H9 (cell line): ENCODE results near the gene IL1R2. TPM values are rescaled to one million over a fixed set of nuclear protein-coding genes. Genes with fewer than 3 reads are reported as not detected.

Experiments
- DNase-seq: peaks from one replicate; pipeline ENCODE4 v3.0.0-alpha.2; 2017
- H2AFZ ChIP-seq: one replicate; pipeline ENCODE4 v1.6.1; 2013; ENCODE audit warnings: mild to moderate bottlenecking, low read length, control low read depth, moderate library complexity
- H2AK5ac ChIP-seq: 2 replicates; pipeline ENCODE4 v1.6.1; 2013; ENCODE audit warnings: low read length, control low read depth, mixed read lengths; ENCODE audit not compliant: insufficient read length
- H2BK120ac ChIP-seq: one replicate; pipeline ENCODE4 v1.6.1; 2013; ENCODE audit warnings: low read depth, mild to moderate bottlenecking, low read length, control low read depth, inconsistent platforms; ENCODE audit not compliant: poor library complexity, severe bottlenecking
- H2BK12ac ChIP-seq: 2 replicates; pipeline ENCODE4 v1.6.1; 2013; ENCODE audit warnings: low read length, control low read depth, mixed read lengths, low read depth; ENCODE audit not compliant: insufficient read length
- H2BK15ac ChIP-seq: 2 replicates; pipeline ENCODE4 v1.6.1; 2013; ENCODE audit warnings: low read depth, low read length, control low read depth
- H2BK20ac ChIP-seq: one replicate; pipeline ENCODE4 v1.6.1; 2013; ENCODE audit warnings: low read depth, mild to moderate bottlenecking, low read length, control low read depth, inconsistent platforms; ENCODE audit not compliant: poor library complexity, severe bottlenecking
- H2BK5ac ChIP-seq: 2 replicates; pipeline ENCODE4 v1.6.1; 2013; ENCODE audit warnings: low read length, control low read depth, mixed read lengths; ENCODE audit not compliant: insufficient read length
- H3K14ac ChIP-seq: 2 replicates; pipeline ENCODE4 v1.6.1; 2013; ENCODE audit warnings: low read length, control low read depth; ENCODE audit not compliant: insufficient read depth
- H3K18ac ChIP-seq: 2 replicates; pipeline ENCODE4 v1.6.1; 2013; ENCODE audit warnings: low read depth, mild to moderate bottlenecking, mixed read lengths, low read length, control low read depth; ENCODE audit not compliant: insufficient read length
- H3K23ac ChIP-seq: 2 replicates; pipeline ENCODE4 v1.6.1; 2013; ENCODE audit warnings: low read length, control low read depth, mixed read lengths, low read depth; ENCODE audit not compliant: insufficient read length
- H3K23me2 ChIP-seq: 2 replicates; pipeline ENCODE4 v1.6.1; 2013; ENCODE audit warnings: low read depth, mild to moderate bottlenecking, mixed read lengths, low read length, control low read depth; ENCODE audit not compliant: insufficient read length, poor library complexity, severe bottlenecking
- H3K27ac ChIP-seq: 2 replicates; pipeline ENCODE4 v1.5.1; 2013; ENCODE audit warnings: low read length, control low read depth, mixed read lengths, low read depth; ENCODE audit not compliant: insufficient read length
- H3K27me3 ChIP-seq: 2 replicates; pipeline ENCODE4 v1.6.1; 2013; ENCODE audit warnings: low read length, control low read depth, inconsistent platforms; ENCODE audit not compliant: insufficient read depth
- H3K4ac ChIP-seq: 2 replicates; pipeline ENCODE4 v1.6.1; 2013; ENCODE audit warnings: low read depth, mild to moderate bottlenecking, control low read depth, inconsistent platforms, low read length, moderate library complexity
- H3K4me1 ChIP-seq: 2 replicates; pipeline ENCODE4 v1.6.1; 2013; ENCODE audit warnings: low read length, control low read depth, inconsistent platforms; ENCODE audit not compliant: insufficient read depth
- H3K4me2 ChIP-seq: 2 replicates; pipeline ENCODE4 v1.6.1; 2013; ENCODE audit warnings: low read length, control low read depth, mixed read lengths; ENCODE audit not compliant: insufficient read length, insufficient read depth
- H3K56ac ChIP-seq: 2 replicates; pipeline ENCODE4 v1.6.1; 2013; ENCODE audit warnings: low read depth, mild to moderate bottlenecking, mixed read lengths, low read length, control low read depth; ENCODE audit not compliant: insufficient read length
- H3K79me1 ChIP-seq: 2 replicates; pipeline ENCODE4 v1.6.1; 2013; ENCODE audit warnings: low read depth, mild to moderate bottlenecking, moderate library complexity, low read length, control low read depth, inconsistent platforms; ENCODE audit not compliant: insufficient read depth, poor library complexity, severe bottlenecking
- H3K79me2 ChIP-seq: 2 replicates; pipeline ENCODE4 v1.6.1; 2013; ENCODE audit warnings: low read length, control low read depth, inconsistent platforms; ENCODE audit not compliant: insufficient read depth
- H3K9ac ChIP-seq: 2 replicates; pipeline ENCODE4 v1.6.1; 2013; ENCODE audit warnings: low read length, control low read depth, mixed read lengths; ENCODE audit not compliant: insufficient read length; ENCODE audit errors: extremely low read depth
- H3K9me3 ChIP-seq: one replicate; pipeline ENCODE4 v1.6.1; 2013; ENCODE audit warnings: low read depth, low read length, inconsistent platforms; ENCODE audit not compliant: control insufficient read depth
- H3T11ph ChIP-seq: one replicate; pipeline ENCODE4 v1.6.1; 2013; ENCODE audit warnings: mild to moderate bottlenecking, low read length, control low read depth, inconsistent platforms
- H4K20me1 ChIP-seq: one replicate; pipeline ENCODE4 v1.6.1; 2013; ENCODE audit not compliant: control insufficient read depth, insufficient read length, insufficient read depth
- H4K5ac ChIP-seq: 2 replicates; pipeline ENCODE4 v1.6.1; 2013; ENCODE audit warnings: low read depth, mild to moderate bottlenecking, mixed read lengths, low read length, control low read depth; ENCODE audit not compliant: insufficient read length
- H4K8ac ChIP-seq: replicated peaks from 2 replicates; pipeline ENCODE4 v1.6.1; 2013; ENCODE audit warnings: low read length, control low read depth, mixed read lengths, low read depth; ENCODE audit not compliant: insufficient read length
- H4K91ac ChIP-seq: 2 replicates; pipeline ENCODE4 v1.6.1; 2013; ENCODE audit warnings: low read depth, mild to moderate bottlenecking, moderate library complexity, mixed read lengths, low read length, control low read depth; ENCODE audit not compliant: insufficient read length
- H3K27ac Mint-ChIP-seq, 3 experiments: 2 replicates in 2 of 3; 3 replicates in 1 of 3; pipeline ENCODE4 v1.8.0; 2020 to 2021; ENCODE audit warnings: mixed read lengths in 3 of 3, mild to moderate bottlenecking in 1 of 3, moderate library complexity in 1 of 3
- H3K27me3 Mint-ChIP-seq: 2 replicates; pipeline ENCODE4 v1.8.0; 2021; ENCODE audit warnings: low read depth, mild to moderate bottlenecking, moderate library complexity, mixed read lengths
- H3K36me3 Mint-ChIP-seq, 3 experiments: 2 replicates in 2 of 3; 3 replicates in 1 of 3; pipeline ENCODE4 v1.8.0; 2020 to 2021; ENCODE audit warnings: low read depth in 3 of 3, mixed read lengths in 3 of 3; ENCODE audit not compliant: insufficient read depth in 1 of 3
- H3K4me1 Mint-ChIP-seq, 2 experiments: 2 replicates each; pipeline ENCODE4 v1.8.0; 2020; ENCODE audit warnings: mixed read lengths in 2 of 2
- H3K4me3 Mint-ChIP-seq, 2 experiments: 2 replicates in 1 of 2; 3 replicates in 1 of 2; pipeline ENCODE4 v1.8.0; 2020 to 2021; ENCODE audit warnings: mild to moderate bottlenecking in 2 of 2, mixed read lengths in 2 of 2, moderate library complexity in 1 of 2
- H3K9me3 Mint-ChIP-seq, 2 experiments: 2 replicates in 1 of 2; 3 replicates in 1 of 2; pipeline ENCODE4 v1.8.0; 2020; ENCODE audit warnings: mild to moderate bottlenecking in 2 of 2, mixed read lengths in 2 of 2, moderate library complexity in 1 of 2
- CTCF ChIP-seq: fragments of 200-600 bp; sonication (generic); conservative IDR thresholded peaks from 3 replicates; pipeline ENCODE4 v1.8.0; 2021; ENCODE audit warnings: antibody characterized with exemption, mild to moderate bottlenecking
- WGBS: extraction: QIAGEN DNeasy Blood & Tissue Kit; methylation state at CpG from one replicate; pipeline ENCODE4 v1.1.7; 2013; ENCODE audit warnings: missing lambda C conversion rate, low lambda C conversion rate, mixed read lengths; ENCODE audit not compliant: insufficient read length; ENCODE audit errors: extremely low coverage; 5-methylcytosine and 5-hydroxymethylcytosine counted together
- total RNA-seq: library from RNA; stranded (reverse); gene quantifications from 2 replicates; pipeline ENCODE4 v1.2.1, GENCODE V29; 2021

Gene IL1R2
- total RNA-seq, 1 experiment from 2014 or later, result not detected

- peaks cover 4% of the 10 kb centered on the region for H3K27me3 Mint-ChIP-seq
- Histone ChIP-seq H2AFZ (no peak overlapping the region), H3K23ac (no peak overlapping the region), H3K56ac (no peak overlapping the region), H3K27me3 (no peaks in the 10 kb centered on the region), H3K4me1 (no peaks in the 10 kb centered on the region), H2BK120ac (no peak overlapping the region), H2AK5ac (no peak overlapping the region), H3K4ac (no peak overlapping the region), H3K27ac (no peak overlapping the region), H3K79me1 (no peaks in the 10 kb centered on the region), H3K9me3 (no peaks in the 10 kb centered on the region), H4K5ac (no peak overlapping the region), H3K18ac (no peak overlapping the region), H2BK12ac (no peak overlapping the region), H4K20me1 (no peaks in the 10 kb centered on the region), H3K79me2 (no peaks in the 10 kb centered on the region), H3K23me2 (no peaks in the 10 kb centered on the region), H3K14ac (no peak overlapping the region), H4K8ac (no peak overlapping the region), H2BK5ac (no peak overlapping the region), H4K91ac (no peak overlapping the region), H2BK15ac (no peak overlapping the region), H2BK20ac (no peak overlapping the region), H3K4me2 (no peak overlapping the region), H3K9ac (no peak overlapping the region), H3T11ph (no peak overlapping the region)
- DNase-seq, result no peak
- no peak overlapping the region for H3K27ac Mint-ChIP-seq
- no peaks in the 10 kb centered on the region for H3K36me3 Mint-ChIP-seq
- no peaks in the 10 kb centered on the region; a peak in 1 of 5 replicates for H3K9me3 Mint-ChIP-seq
- H3K4me3 Mint-ChIP-seq, result no peak overlapping the region
- no peak for TF ChIP-seq CTCF
- WGBS, result no CpG with 5 or more reads among the region's 8 CpGs
- peaks cover 4 to 8% of the 10 kb centered on the region in 2 experiments; a peak in 3 of 4 replicates for H3K4me1 Mint-ChIP-seq
These were observed 27.2 kb downstream of the IL1R2 start for GRCh38 chr2:102018823-102019445.
